HepG2 (cell line): Measurements from ENCODE around the gene PAQR5. TPM values are rescaled to one million over a fixed set of nuclear protein-coding genes. Genes with fewer than 3 reads are reported as not detected.

Source experiments
- AHR ChIP-seq: IDR thresholded peaks from 2 replicates; pipeline ENCODE4 v1.6.1; 2018; ENCODE audit warnings: missing genetic modification reagents, missing compliant biosample characterization
- ARHGAP35 ChIP-seq: sonication (generic); formaldehyde crosslinking; IDR thresholded peaks from 2 replicates; pipeline ENCODE4 v1.9.0; 2022; ENCODE audit warnings: mild to moderate bottlenecking, inconsistent platforms, moderate library complexity, missing genetic modification reagents, borderline replicate concordance
- ATF1 ChIP-seq: IDR thresholded peaks from 2 replicates; pipeline ENCODE4 v1.6.1; 2016; ENCODE audit warnings: mild to moderate bottlenecking, control low read depth
- CEBPG ChIP-seq: IDR thresholded peaks from 2 replicates; pipeline ENCODE4 v1.6.1; 2016
- EED ChIP-seq: sonication (generic); formaldehyde crosslinking; IDR thresholded peaks from 2 replicates; pipeline ENCODE4 v1.5.0; 2020; ENCODE audit warnings: mild to moderate bottlenecking, missing genetic modification reagents
- FOXO1 ChIP-seq: sonication (generic); formaldehyde crosslinking; IDR thresholded peaks from 2 replicates; pipeline ENCODE4 v1.4.0; 2020; ENCODE audit warnings: missing genetic modification reagents
- GZF1 ChIP-seq: sonication (generic); formaldehyde crosslinking; IDR thresholded peaks from 2 replicates; pipeline ENCODE4 v1.5.1; 2020; ENCODE audit warnings: mild to moderate bottlenecking, missing genetic modification reagents
- HDAC1 ChIP-seq: sonication (generic); formaldehyde crosslinking; IDR thresholded peaks from 2 replicates; pipeline ENCODE4 v1.5.1; 2020; ENCODE audit warnings: mild to moderate bottlenecking, missing genetic modification reagents
- MZF1 ChIP-seq: sonication (generic); formaldehyde crosslinking; IDR thresholded peaks from 2 replicates; pipeline ENCODE4 v1.8.1; 2023; ENCODE audit warnings: mild to moderate bottlenecking, missing genetic modification reagents, borderline replicate concordance
- NFE2 ChIP-seq: sonication (generic); formaldehyde crosslinking; IDR thresholded peaks from 2 replicates; pipeline ENCODE4 v1.4.0; 2020; ENCODE audit warnings: missing genetic modification reagents
- NFIC ChIP-seq: IDR thresholded peaks from 2 replicates; pipeline ENCODE4 v1.6.1; 2012; ENCODE audit warnings: mild to moderate bottlenecking, low read length, inconsistent platforms
- NFKBIZ ChIP-seq: IDR thresholded peaks from 2 replicates; pipeline ENCODE4 v1.6.1; 2018; ENCODE audit warnings: missing genetic modification reagents, missing compliant biosample characterization
- PPARG ChIP-seq: conservative IDR thresholded peaks from 2 replicates; pipeline ENCODE4 v1.6.1; 2016; ENCODE audit warnings: missing biosample characterization, missing genetic modification reagents
- RBM22 ChIP-seq: fragments of 200-400 bp; formaldehyde crosslinking; optimal IDR thresholded peaks from 2 replicates; pipeline ENCODE3; 2017; ENCODE audit warnings: mild to moderate bottlenecking, low read length, moderate library complexity
- SMAD3 ChIP-seq: sonication (generic); formaldehyde crosslinking; IDR thresholded peaks from 2 replicates; pipeline ENCODE4 v1.4.0; 2020; ENCODE audit warnings: missing genetic modification reagents
- ZFP36L2 ChIP-seq: sonication (generic); formaldehyde crosslinking; IDR thresholded peaks from 2 replicates; pipeline ENCODE4 v1.4.0; 2020; ENCODE audit warnings: missing genetic modification reagents
- ZMYM4 ChIP-seq: sonication (generic); formaldehyde crosslinking; IDR thresholded peaks from 2 replicates; pipeline ENCODE4 v1.8.1; 2023; ENCODE audit warnings: mild to moderate bottlenecking, missing genetic modification reagents
- ZNF12 ChIP-seq: sonication (generic); formaldehyde crosslinking; IDR thresholded peaks from 2 replicates; pipeline ENCODE4 v1.5.0; 2020; ENCODE audit warnings: missing genetic modification reagents
- ZNF317 ChIP-seq: sonication (generic); formaldehyde crosslinking; IDR thresholded peaks from 2 replicates; pipeline ENCODE4 v1.5.0; 2020; ENCODE audit warnings: mild to moderate bottlenecking, missing genetic modification reagents
- ZNF451 ChIP-seq: sonication (generic); formaldehyde crosslinking; IDR thresholded peaks from 2 replicates; pipeline ENCODE4 v1.5.0; 2020; ENCODE audit warnings: mild to moderate bottlenecking, missing genetic modification reagents
- ZNF562 ChIP-seq: sonication (generic); formaldehyde crosslinking; IDR thresholded peaks from 2 replicates; pipeline ENCODE4 v1.8.0; 2022; ENCODE audit warnings: missing genetic modification reagents, borderline replicate concordance
- polyA plus RNA-seq, 8 experiments: library from polyadenylated mRNA; depleted of rRNA in 3 of 8; stranded (reverse) in 7 of 8; unstranded in 1 of 8; fragments of >200 nt; fragmentation: Illumina TruSeq in 4 of 8; extraction: Trizol in 4 of 8; gene quantifications; 2 replicates each; pipeline versions ENCODE4 v1.2.1 to v1.2.3, GENCODE V29; 2011 to 2016; ENCODE audit warnings: low read depth in 4 of 8, missing spikeins in 1 of 8, mixed read lengths in 1 of 8; ENCODE audit not compliant: insufficient read depth in 1 of 8
- total RNA-seq, 5 experiments: library from RNA; depleted of rRNA; stranded (reverse); fragments of >200 nt; fragmentation: Illumina TruSeq; extraction: Trizol; gene quantifications; 2 replicates each; pipeline ENCODE4 v1.2.3, GENCODE V29; 2016; ENCODE audit warnings: low read depth in 1 of 5
- TF ChIP-seq, protein P1 (sequence below): IDR thresholded peaks from 2 replicates; pipeline ENCODE4 v1.6.1; 2016; ENCODE audit warnings: missing genetic modification reagents, missing compliant biosample characterization
- TF ChIP-seq, protein P2 (sequence below): sonication (generic); formaldehyde crosslinking; IDR thresholded peaks from 2 replicates; pipeline ENCODE4 v1.4.0; 2020; ENCODE audit warnings: mild to moderate bottlenecking, missing genetic modification reagents
- TF ChIP-seq, protein P3 (sequence below): sonication (generic); formaldehyde crosslinking; IDR thresholded peaks from 2 replicates; pipeline ENCODE4 v1.4.0; 2020; ENCODE audit warnings: missing genetic modification reagents

Gene PAQR5
- total and polyA plus RNA-seq, 2 of the 13 experiments (the other 11 are each of a cell fraction or from before 2014, with no cell fraction given), result 0.53 to 1.3 TPM

DNA sequence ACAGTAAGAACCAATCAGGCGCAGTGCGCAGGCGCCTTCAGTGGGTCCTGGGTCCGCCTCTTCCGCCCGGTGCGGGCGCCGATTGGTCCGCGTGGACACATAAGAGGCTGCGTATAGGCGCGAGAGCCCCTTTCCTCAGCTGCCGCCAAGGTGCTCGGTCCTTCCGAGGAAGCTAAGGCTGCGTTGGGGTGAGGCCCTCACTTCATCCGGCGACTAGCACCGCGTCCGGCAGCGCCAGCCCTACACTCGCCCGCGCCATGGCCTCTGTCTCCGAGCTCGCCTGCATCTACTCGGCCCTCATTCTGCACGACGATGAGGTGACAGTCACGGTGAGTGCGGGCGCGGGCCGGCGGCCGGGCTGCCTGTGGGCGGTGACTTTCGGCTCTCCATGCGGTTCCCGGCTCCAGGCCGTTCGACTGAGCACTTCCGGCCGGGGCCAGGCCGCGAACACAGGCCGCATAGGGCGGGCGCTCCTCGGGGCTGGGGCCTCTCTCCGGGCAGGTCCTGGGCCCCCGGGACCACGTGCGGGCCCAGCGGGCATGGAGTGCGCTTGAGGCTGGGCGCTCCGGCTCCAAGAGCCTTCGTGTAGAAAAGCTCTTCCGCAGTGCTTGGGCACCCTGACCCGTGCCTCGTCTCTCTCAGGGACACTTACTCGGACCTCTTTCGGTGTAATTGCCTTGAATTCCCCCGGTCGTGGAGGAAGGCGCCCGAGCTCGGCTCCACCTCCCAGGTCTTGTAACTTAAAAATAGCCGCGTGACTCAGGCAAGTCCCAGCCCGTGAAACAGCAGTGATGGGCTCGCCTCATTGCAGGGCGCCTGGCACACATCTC, 154.2 kb downstream of the PAQR5 start, which contains the start of gene RPLP1 (continued):
- TF ChIP-seq ZNF12 (CRISPR knock-in tag) (0 out of 2 replicates have a peak, but pooled peaks have one; percentile 13), NFIC (no peak), ZFP36L2 (CRISPR knock-in tag) (no peak), FOXO1 (CRISPR knock-in tag) (peak; percentile 56; the same call in 1 of the 2 replicates), HDAC1 (peak; percentile 66), ZMYM4 (CRISPR knock-in tag) (peak; percentile 82), AHR (CRISPR knock-in tag) (0 out of 2 replicates have a peak, but pooled peaks have one; percentile 44), RBM22 (no peak), ZNF451 (peak; percentile 82; the same call in 1 of the 2 replicates), CEBPG (CRISPR knock-in tag) (no peak), ATF1 (CRISPR knock-in tag) (peak; percentile 45; the same call in 1 of the 2 replicates), ZNF562 (CRISPR knock-in tag) (no peak), SMAD3 (CRISPR knock-in tag) (no peak; the same call in none of the 2 replicates), GZF1 (CRISPR knock-in tag) (peak; percentile 89), NFKBIZ (CRISPR knock-in tag) (0 out of 2 replicates have a peak, but pooled peaks have one; percentile 69), PPARG (CRISPR knock-in tag) (no peak; the same call in 1 of the 2 replicates), ARHGAP35 (CRISPR knock-in tag) (peak; percentile 84), NFE2 (CRISPR knock-in tag) (no peak), MZF1 (no peak), ZNF317 (CRISPR knock-in tag) (peak; percentile 52; the same call in 1 of the 2 replicates), EED (no peak)
- TF ChIP-seq, protein P1, sequence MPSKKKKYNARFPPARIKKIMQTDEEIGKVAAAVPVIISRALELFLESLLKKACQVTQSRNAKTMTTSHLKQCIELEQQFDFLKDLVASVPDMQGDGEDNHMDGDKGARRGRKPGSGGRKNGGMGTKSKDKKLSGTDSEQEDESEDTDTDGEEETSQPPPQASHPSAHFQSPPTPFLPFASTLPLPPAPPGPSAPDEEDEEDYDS (CRISPR knock-in tag), result peak; percentile 99
- TF ChIP-seq, protein P2, sequence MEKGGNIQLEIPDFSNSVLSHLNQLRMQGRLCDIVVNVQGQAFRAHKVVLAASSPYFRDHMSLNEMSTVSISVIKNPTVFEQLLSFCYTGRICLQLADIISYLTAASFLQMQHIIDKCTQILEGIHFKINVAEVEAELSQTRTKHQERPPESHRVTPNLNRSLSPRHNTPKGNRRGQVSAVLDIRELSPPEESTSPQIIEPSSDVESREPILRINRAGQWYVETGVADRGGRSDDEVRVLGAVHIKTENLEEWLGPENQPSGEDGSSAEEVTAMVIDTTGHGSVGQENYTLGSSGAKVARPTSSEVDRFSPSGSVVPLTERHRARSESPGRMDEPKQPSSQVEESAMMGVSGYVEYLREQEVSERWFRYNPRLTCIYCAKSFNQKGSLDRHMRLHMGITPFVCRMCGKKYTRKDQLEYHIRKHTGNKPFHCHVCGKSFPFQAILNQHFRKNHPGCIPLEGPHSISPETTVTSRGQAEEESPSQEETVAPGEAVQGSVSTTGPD (CRISPR knock-in tag), result no peak
- TF ChIP-seq, protein P3, sequence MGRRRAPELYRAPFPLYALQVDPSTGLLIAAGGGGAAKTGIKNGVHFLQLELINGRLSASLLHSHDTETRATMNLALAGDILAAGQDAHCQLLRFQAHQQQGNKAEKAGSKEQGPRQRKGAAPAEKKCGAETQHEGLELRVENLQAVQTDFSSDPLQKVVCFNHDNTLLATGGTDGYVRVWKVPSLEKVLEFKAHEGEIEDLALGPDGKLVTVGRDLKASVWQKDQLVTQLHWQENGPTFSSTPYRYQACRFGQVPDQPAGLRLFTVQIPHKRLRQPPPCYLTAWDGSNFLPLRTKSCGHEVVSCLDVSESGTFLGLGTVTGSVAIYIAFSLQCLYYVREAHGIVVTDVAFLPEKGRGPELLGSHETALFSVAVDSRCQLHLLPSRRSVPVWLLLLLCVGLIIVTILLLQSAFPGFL, result no peak
